Stimulated activated CD4-positive, alpha-beta T cell treated with anti-CD3 and anti-CD28 coated beads, Interleukin-15, amount 100 ng/mL, for 24 hours (primary cell): ENCODE measurements around the gene PRKAR1B.
"Not testable (repeated sequence)": the region's sequence is repeated elsewhere in the genome, so short reads cannot be mapped to it uniquely, and the experiment has no call there.

Experiments
- DNase-seq: peaks from one replicate; pipeline ENCODE4 v3.0.0-alpha.2; 2020

PRKAR1B gene

GRCh38 chr7:756928-757560 lies 30.0 kb upstream of the PRKAR1B start:
- DNase-seq, result no peak

- DNase-seq, result no peak
Observed at GRCh38 chr7:756231-756927, 29.3 kb upstream of the PRKAR1B start.

DNA sequence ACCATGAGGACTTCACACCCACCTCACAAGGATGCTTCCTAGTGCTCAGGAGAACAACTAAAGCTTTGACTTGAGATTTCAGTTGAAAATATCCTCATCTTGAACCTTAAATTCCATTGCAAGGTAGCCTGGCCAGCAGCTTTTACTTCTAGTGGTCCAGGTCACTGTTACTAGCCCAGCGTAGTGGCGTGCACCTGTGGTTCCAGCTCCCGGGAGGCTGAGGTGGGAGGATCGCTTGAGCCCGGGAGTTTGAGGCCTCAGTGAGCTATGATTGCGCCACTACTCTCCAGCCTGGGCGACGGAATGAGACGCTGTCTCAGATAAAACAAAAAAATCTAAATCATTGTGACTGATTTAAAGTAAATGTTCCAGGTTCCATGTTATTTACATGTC lies 28.3 kb upstream of the PRKAR1B start:
- DNase-seq, result no peak

GRCh38 chr7:754531-755412 lies 27.7 kb upstream of the PRKAR1B start:
- no peak for DNase-seq

- no peak for DNase-seq
Observed at GRCh38 chr7:753190-753589, 26.1 kb upstream of the PRKAR1B start.

- DNase-seq, result not testable (repeated sequence)
Observed at GRCh38 chr7:752256-752655, 25.2 kb upstream of the PRKAR1B start.

GRCh38 chr7:751826-752225 lies 24.7 kb upstream of the PRKAR1B start:
- peak; percentile 18 for DNase-seq

- no peak for DNase-seq
Observed at GRCh38 chr7:750111-750905, 23.2 kb upstream of the PRKAR1B start.

DNA sequence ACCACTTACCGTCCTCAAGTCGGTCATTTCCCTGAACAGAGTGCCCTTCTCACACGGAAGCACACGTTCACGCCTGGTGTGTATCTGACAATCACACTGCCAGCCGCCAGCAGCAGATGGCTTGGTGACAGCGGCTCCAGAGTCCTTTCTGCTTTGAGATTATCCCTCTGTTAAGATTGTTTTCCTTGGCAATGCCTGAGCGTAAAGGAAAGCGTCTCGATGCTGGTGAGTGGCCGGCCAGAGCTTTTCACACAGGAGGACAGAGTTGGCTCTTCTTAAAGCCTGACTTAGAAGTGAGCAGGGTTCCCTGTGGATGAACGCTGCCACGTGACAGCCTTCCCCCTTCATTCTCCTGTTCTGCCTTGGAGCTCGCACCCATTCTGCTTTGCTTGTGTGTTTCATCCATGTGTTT lies 22.1 kb upstream of the PRKAR1B start:
- DNase-seq, result no peak

GRCh38 chr7:748446-748845 lies 21.4 kb upstream of the PRKAR1B start:
- no peak for DNase-seq

DNA sequence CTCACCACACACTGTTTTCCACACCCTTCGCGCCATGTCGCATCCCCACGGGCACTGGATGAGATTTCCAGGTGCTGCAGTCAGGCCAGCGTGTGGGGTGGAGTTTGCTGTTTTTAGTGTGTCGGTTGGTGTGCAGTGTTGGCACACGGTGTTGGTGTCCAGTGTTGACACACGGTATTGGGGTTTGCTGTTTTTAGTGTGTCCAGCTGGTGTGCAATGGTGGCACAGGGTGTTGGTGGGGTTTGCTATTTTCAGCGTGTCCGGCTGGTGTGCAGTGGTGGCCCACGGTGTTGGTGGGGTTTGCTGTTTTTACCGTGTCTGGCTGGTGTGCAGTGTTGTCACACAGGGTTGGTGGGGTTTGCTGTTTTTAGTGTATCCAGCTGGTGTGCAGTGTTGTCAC lies 20.1 kb upstream of the PRKAR1B start:
- DNase-seq, result no peak

DNA sequence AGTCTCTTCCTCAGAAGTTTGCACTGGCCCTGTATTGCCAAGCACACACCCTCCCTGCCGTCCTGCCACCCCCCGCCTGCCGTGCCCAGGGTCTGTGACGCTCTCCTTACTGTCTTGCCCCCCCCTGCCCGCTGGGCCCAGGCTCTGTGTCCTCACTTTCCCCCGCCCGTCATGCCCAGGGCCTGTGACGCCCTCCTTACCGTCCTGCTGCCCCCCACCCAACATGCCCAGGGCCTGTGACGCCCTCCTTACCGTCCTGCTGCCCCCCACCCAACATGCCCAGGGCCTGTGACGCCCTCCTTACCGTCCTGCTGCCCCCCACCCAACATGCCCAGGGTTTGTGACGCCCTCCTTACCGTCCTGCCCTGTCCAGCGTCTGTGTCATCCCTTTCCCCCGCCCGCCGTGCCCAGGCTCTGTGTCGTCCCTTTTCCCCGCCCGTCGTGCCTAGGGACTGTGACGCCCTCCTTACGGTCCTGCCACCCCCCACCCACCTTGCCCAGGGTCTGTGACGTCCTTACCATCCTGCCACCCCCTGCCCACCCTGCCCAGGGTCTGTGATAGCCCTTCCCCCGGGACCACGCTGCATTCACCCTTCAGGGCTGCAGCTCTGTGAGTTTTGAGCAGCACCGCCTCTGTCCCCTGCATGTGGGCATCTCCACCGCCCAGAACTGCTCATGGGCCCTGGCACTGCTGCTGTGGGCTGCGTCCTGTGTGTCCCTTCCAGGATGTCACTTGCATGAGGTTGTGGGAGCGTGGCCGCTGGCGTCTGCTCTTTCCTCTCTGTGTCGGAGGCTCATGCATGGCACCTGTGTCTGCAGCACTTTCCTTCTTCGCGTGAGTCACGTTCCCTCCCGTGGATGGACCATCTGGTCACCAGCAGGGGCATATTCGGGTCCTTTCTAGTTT lies 19.3 kb upstream of the PRKAR1B start:
- no peak for DNase-seq

GRCh38 chr7:745431-746154 lies 18.5 kb upstream of the PRKAR1B start:
- no peak for DNase-seq

GRCh38 chr7:744854-745430 lies 17.9 kb upstream of the PRKAR1B start:
- no peak for DNase-seq

- DNase-seq, result not testable (repeated sequence)
Observed at GRCh38 chr7:744128-744520, 17.0 kb upstream of the PRKAR1B start.

GRCh38 chr7:743341-744127 lies 16.5 kb upstream of the PRKAR1B start:
- not testable (repeated sequence) for DNase-seq

GRCh38 chr7:742791-743190 lies 15.7 kb upstream of the PRKAR1B start:
- DNase-seq, result no peak

DNA sequence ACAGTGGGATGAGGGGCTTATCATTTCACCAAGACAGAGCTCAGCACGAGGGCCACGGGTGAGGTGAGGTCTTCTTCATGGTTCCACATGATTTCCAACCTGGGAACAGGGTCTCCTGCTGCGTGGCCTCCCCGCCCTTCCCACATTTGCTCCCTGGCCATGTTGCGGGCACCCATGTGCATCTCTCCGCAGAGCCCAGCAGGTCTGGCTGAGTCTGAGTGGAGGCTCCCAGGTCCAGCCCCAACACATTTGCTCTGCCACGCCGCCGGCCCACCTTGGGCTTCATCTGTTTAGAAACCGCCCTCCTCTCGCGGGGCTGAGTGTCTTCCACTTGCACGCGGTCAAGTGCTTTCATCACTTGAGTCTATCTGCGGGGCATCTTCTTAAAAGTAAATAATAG lies 14.8 kb upstream of the PRKAR1B start:
- no peak for DNase-seq

GRCh38 chr7:741191-741671 lies 14.2 kb upstream of the PRKAR1B start:
- no peak for DNase-seq
